Prostate gland (tissue), 2 donors: ENCODE data around the gene CDH11. TPM values are rescaled to one million over a fixed set of nuclear protein-coding genes. Genes with fewer than 3 reads are reported as not detected.

ENCODE experiments used
- DNase-seq: peaks from one replicate; pipeline ENCODE4 v3.0.0-alpha.2; 2019; ENCODE audit warnings: low spot score
- H3K27ac ChIP-seq, 2 donors: fragments of 200-600 bp; sonication (generic); 2 replicates each; pipeline ENCODE4 v1.5.1; 2017 to 2019
- H3K27me3 ChIP-seq: fragments of 200-600 bp; sonication (generic); replicated peaks from 2 replicates; pipeline ENCODE4 v1.5.1; 2019; ENCODE audit not compliant: insufficient read depth
- H3K36me3 ChIP-seq, 2 donors: fragments of 200-600 bp; sonication (generic); 1 replicate in 1 of 2; 2 replicates in 1 of 2; pipeline versions ENCODE4 v1.5.1 to v1.8.1; 2017 to 2019
- H3K4me1 ChIP-seq: fragments of 200-600 bp; sonication (generic); replicated peaks from 2 replicates; pipeline ENCODE4 v1.5.1; 2019
- H3K4me3 ChIP-seq, 2 donors: fragments of 200-600 bp; sonication (generic); 2 replicates each; pipeline ENCODE4 v1.5.1; 2017 to 2019
- H3K9me3 ChIP-seq: fragments of 200-600 bp; sonication (generic); 2 replicates; pipeline ENCODE4 v1.5.1; 2017
- CTCF ChIP-seq, 4 experiments: fragments of 200-600 bp in 2 of 4; fragments of 450-650 bp in 2 of 4; sonication (generic) in 2 of 4; IDR thresholded peaks; 1 replicate in 3 of 4; 2 replicates in 1 of 4; pipeline ENCODE4 v1.5.1; 2016 to 2019; ENCODE audit warnings: antibody characterized with exemption in 4 of 4, mild to moderate bottlenecking in 2 of 4, moderate library complexity in 2 of 4
- POLR2A ChIP-seq: fragments of 450-650 bp; IDR thresholded peaks from one replicate; pipeline ENCODE4 v1.6.1; 2016; ENCODE audit warnings: antibody characterized with exemption, mild to moderate bottlenecking
- POLR2AphosphoS5 ChIP-seq: sonication (generic); formaldehyde crosslinking; IDR thresholded peaks from one replicate; pipeline ENCODE4 v1.6.1; 2017; ENCODE audit warnings: antibody characterized with exemption
- WGBS: methylation state at CpG from one replicate; pipeline ENCODE4 v1.1.5; 2018; 5-methylcytosine and 5-hydroxymethylcytosine counted together
- intact Hi-C: fragments of 100-400 bp; cut with DNase I; formaldehyde crosslinking; loops from one replicate; pipeline ENCODE4 v1.14.2; 2022
- total RNA-seq, 2 donors: library from RNA; depleted of rRNA; stranded (reverse); fragments of >200 nt; gene quantifications; one replicate each; pipeline ENCODE4 v1.1.0, GENCODE V29; 2016

Gene CDH11
- total RNA-seq, 2 donors from 2014 or later, result 24.2 to 70.5 TPM

- intact Hi-C loops, result no loop called here
Observed at GRCh38 chr16:64983231-64983630, 138.6 kb downstream of the CDH11 start.

GRCh38 chr16:64982581-64982980, 139.3 kb downstream of the CDH11 start:
- intact Hi-C loops, result no loop called here
- DNase-seq, result no peak
- TF ChIP-seq POLR2A (no peak), POLR2AphosphoS5 (no peak), CTCF (IDR thresholded peaks at IDR 0.05) (no peak)
- Histone ChIP-seq H3K4me3 (no peak overlapping the region), H3K36me3 (no peaks in the 10 kb centered on the region), H3K27ac (no peak overlapping the region), H3K27me3 (no peaks in the 10 kb centered on the region), H3K4me1 (no peaks in the 10 kb centered on the region), H3K9me3 (no peaks in the 10 kb centered on the region)
- WGBS, result 79% methylated on average over 3 of the region's 3 CpGs

More at GRCh38 chr16:64983231-64983630, 138.6 kb downstream of the CDH11 start:
- DNase-seq, result no peak
- TF ChIP-seq POLR2AphosphoS5 (no peak), POLR2A (no peak), CTCF (IDR thresholded peaks at IDR 0.05) (no peak)
- Histone ChIP-seq H3K9me3 (no peaks in the 10 kb centered on the region), H3K27ac (no peak overlapping the region), H3K36me3 (no peaks in the 10 kb centered on the region), H3K4me1 (no peaks in the 10 kb centered on the region), H3K27me3 (no peaks in the 10 kb centered on the region), H3K4me3 (no peak overlapping the region)
- 86% methylated on average over 3 of the region's 3 CpGs for WGBS

- 54% methylated on average over 11 of the region's 11 CpGs for WGBS
- no peaks in the 10 kb centered on the region for H3K4me1 ChIP-seq
- no peaks in the 10 kb centered on the region for H3K27me3 ChIP-seq
- TF ChIP-seq POLR2A (no peak), CTCF (IDR thresholded peaks at IDR 0.05) (no peak), POLR2AphosphoS5 (no peak)
- H3K9me3 ChIP-seq, result no peaks in the 10 kb centered on the region
- H3K27ac ChIP-seq, result no peak overlapping the region
- no peak for DNase-seq
- no peak overlapping the region for H3K4me3 ChIP-seq
- intact Hi-C loops, result no loop called here
- no peaks in the 10 kb centered on the region for H3K36me3 ChIP-seq
Observed at GRCh38 chr16:64981568-64982281, 140.1 kb downstream of the CDH11 start.

GRCh38 chr16:64977206-64977920, 144.5 kb downstream of the CDH11 start:
- no peak for TF ChIP-seq POLR2A
- TF ChIP-seq CTCF (IDR thresholded peaks at IDR 0.05), result no peak
- no peak for TF ChIP-seq POLR2AphosphoS5
- Histone ChIP-seq H3K27me3 (no peaks in the 10 kb centered on the region), H3K4me3 (no peak overlapping the region), H3K9me3 (no peaks in the 10 kb centered on the region), H3K27ac (no peak overlapping the region), H3K36me3 (no peaks in the 10 kb centered on the region), H3K4me1 (no peaks in the 10 kb centered on the region)
- DNase-seq, result no peak
- WGBS, result 88% methylated on average over 4 of the region's 4 CpGs
- intact Hi-C loops, result no loop called here
